Cardiac fibroblast (primary cell): ENCODE results near the gene C22orf42.
A peak's percentile ranks its signal among the peaks of the same experiment; 100 is the strongest.
"Not testable (repeated sequence)": the region's sequence is repeated elsewhere in the genome, so short reads cannot be mapped to it uniquely, and the experiment has no call there.

Source experiments
- DNase-seq, 2 donors: peaks; one replicate each; pipeline versions ENCODE4 v3.0.0 to v3.0.0-alpha.2; 2010; ENCODE audit warnings: low read depth in 2 of 2
- H3K4me3 ChIP-seq, 2 donors: replicated peaks in 1 of 2; 1 replicate in 1 of 2; 2 replicates in 1 of 2; pipeline ENCODE4 v1.5.1; 2011; ENCODE audit warnings: low read depth in 2 of 2, low read length in 2 of 2, mild to moderate bottlenecking in 2 of 2, moderate library complexity in 1 of 2
- CTCF ChIP-seq: IDR thresholded peaks from one replicate; pipeline ENCODE4 v1.5.1; 2011; ENCODE audit warnings: low read depth, mild to moderate bottlenecking, low read length, inconsistent platforms

Gene C22orf42

GRCh38 chr22:32144496-32145274 is 14.4 kb downstream of the C22orf42 start:
- TF ChIP-seq CTCF = no peak
- DNase-seq = no peak
- H3K4me3 ChIP-seq = no peak overlapping the region

GRCh38 chr22:32142600-32142999 is 16.5 kb downstream of the C22orf42 start:
- DNase-seq = no peak
- TF ChIP-seq CTCF = no peak
- H3K4me3 ChIP-seq = no peak overlapping the region

GRCh38 chr22:32140688-32141087 is 18.4 kb downstream of the C22orf42 start:
- not testable (repeated sequence) for DNase-seq, H3K4me3 ChIP-seq
- TF ChIP-seq CTCF = peak; percentile 18

- not testable (repeated sequence) for H3K4me3 ChIP-seq, DNase-seq
Measured at GRCh38 chr22:32138576-32138975, 20.5 kb downstream of the C22orf42 start.

GRCh38 chr22:32137731-32138324 is 21.3 kb downstream of the C22orf42 start:
- DNase-seq, H3K4me3 ChIP-seq: not testable (repeated sequence)

GRCh38 chr22:32136881-32137280 is 22.2 kb downstream of the C22orf42 start:
- H3K4me3 ChIP-seq, DNase-seq: not testable (repeated sequence)

- peak; percentile 25 to 83 for DNase-seq
- H3K4me3 ChIP-seq = not testable (repeated sequence)
Measured at GRCh38 chr22:32135958-32136357, 23.1 kb downstream of the C22orf42 start.

- H3K4me3 ChIP-seq, DNase-seq: not testable (repeated sequence)
Measured at GRCh38 chr22:32134796-32135195, 24.3 kb downstream of the C22orf42 start.

- no peak overlapping the region for H3K4me3 ChIP-seq
- no peak for TF ChIP-seq CTCF
- DNase-seq = no peak
Measured at GRCh38 chr22:32132783-32133182, 26.3 kb downstream of the C22orf42 start.
